HG03571 (cell line): ENCODE data around the gene MCL1.
"Not testable (repeated sequence)": the region's sequence is repeated elsewhere in the genome, so short reads cannot be mapped to it uniquely, and the experiment has no call there.

Source experiments
- ATAC-seq: cut with Tn5 transposase; IDR thresholded peaks from one replicate; pipeline ENCODE4 v1.9.1; 2021; ENCODE audit not compliant: unreplicated experiment

Gene MCL1

GRCh38 chr1:150603711-150604110, 24.3 kb upstream of the MCL1 start:
- ATAC-seq, result no peak

GRCh38 chr1:150602372-150602771, 23.0 kb upstream of the MCL1 start:
- not testable (repeated sequence) for ATAC-seq

DNA sequence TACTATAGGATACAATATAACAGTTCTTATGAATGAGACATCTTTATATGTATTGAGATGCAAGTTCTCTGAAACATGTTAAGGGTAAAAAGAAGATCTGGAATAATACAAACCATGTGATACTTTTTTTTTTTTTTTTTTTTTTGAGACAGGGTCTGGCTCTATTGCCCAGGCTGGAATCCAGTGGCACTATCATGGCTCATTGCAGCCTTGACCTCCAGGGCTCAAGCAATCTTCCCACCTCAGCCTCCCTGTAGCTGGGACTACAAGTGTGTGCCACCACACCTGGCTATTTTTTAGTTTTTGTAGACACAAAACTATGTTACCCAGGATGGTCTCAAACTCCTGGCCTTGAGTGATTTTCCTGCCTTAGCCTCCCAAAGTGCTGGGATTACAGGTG, 22.1 kb upstream of the MCL1 start:
- ATAC-seq, result no peak

GRCh38 chr1:150598346-150598745, 18.9 kb upstream of the MCL1 start:
- not testable (repeated sequence) for ATAC-seq

GRCh38 chr1:150596976-150597375, 17.6 kb upstream of the MCL1 start:
- ATAC-seq, result no peak

- ATAC-seq, result no peak
Measured at GRCh38 chr1:150596095-150596892, 16.9 kb upstream of the MCL1 start.

- no peak for ATAC-seq
Measured at GRCh38 chr1:150582371-150582770, 3.0 kb upstream of the MCL1 start.

GRCh38 chr1:150581962-150582361, 2.6 kb upstream of the MCL1 start:
- not testable (repeated sequence) for ATAC-seq

GRCh38 chr1:150581437-150581836, 2.0 kb upstream of the MCL1 start:
- ATAC-seq, result not testable (repeated sequence)

- not testable (repeated sequence) for ATAC-seq
Measured at GRCh38 chr1:150580966-150581365, 1.6 kb upstream of the MCL1 start.

DNA sequence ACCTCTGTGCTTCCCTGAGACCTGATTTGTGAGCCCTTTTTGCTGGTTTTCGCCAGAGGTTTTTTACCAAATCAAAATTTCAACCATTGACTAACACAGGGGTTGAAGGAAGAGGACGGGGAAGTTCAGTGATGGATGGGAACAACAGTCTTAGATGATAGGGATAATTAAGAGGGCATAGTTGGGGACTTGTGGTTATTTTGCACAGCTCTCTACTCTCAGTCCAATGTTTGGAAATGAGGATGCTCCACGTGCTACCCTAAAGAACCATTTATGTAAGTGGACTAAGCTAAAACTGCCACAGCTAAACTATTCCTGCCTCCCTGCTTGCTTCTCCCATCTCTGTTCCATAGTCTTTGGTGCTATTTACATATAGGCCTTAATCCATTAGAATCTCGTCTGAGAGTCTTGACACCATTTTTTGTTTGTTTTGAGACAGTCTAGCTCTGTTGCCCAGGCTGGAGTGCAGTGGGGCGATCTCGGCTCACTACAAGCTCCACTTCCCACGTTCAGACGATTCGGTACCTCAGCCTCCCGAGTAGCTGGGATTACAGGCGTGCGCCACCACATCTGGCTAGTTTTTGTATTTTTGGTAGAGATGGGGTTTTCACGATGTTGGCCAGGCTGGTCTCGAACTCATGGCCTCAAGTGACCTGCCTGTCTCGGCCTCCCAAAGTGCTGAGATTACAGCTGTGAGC, 684 bp upstream of the MCL1 start:
- peak; percentile 4 for ATAC-seq

DNA sequence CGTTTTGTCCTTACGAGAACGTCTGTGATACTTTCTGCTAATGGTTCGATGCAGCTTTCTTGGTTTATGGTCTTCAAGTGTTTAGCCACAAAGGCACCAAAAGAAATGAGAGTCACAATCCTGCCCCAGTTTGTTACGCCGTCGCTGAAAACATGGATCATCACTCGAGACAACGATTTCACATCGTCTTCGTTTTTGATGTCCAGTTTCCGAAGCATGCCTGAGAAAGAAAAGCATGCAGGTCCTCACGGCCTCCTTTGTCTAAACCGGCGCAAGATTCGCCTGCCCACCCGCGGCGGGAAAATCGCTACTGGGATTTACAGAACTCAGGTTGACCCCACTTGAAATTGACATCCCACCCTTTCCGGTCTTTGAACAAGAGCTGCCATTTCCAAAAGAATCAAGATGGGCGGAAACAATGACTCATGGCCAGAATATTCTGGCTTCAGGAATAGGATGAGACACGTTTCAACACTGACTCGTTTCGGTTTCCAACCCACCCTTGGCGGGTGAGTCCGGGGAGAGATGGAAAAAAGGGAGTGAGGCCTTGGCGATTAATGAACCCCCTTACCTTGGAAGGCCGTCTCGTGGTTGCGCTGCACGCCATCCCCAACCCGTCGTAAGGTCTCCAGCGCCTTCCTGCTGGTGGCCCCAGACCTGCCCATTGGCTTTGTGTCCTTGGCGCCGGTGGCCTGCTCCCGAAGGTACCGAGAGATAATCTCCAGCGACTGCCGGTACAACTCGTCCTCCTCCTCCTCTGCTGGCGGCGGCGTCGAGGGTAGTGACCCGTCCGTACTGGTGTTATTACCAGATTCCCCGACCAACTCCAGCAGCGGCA, 919 bp downstream of the MCL1 start:
- ATAC-seq, result no peak

DNA sequence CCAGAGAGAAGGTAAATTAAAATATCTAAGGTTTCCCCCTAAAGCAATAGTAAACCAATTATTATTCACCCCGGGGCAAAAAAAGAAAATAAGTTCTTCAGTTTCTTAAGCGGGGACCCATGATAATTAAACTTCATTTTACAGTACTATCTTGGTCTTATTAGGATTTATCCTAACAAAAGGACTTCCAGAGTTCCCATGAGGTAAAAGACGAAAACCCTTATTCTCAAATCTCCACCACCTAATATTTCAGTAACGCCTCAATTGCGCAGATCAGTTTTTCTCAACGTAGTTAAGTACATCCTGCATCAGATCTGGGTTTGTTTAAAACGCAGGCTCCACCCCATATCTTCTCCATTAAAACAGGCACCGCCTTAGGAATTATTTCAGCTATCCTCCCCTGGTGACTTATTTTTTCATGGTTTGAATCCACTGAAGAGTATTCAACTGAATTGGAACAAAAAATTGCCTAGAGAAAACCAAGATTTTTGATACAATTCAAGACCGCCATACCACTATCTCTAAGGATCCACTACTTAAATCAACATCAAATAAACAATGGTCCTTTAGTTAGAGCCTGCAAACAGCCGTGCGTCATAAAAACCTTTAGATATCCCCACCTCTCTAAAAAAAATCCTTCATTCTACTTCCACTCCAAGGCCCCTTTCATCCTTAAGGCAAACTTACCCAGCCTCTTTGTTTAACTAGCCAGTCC, 1.7 kb downstream of the MCL1 start:
- no peak for ATAC-seq

- ATAC-seq, result no peak
Measured at GRCh38 chr1:150576794-150577556, 2.4 kb downstream of the MCL1 start.

GRCh38 chr1:150576367-150576711, 3.1 kb downstream of the MCL1 start:
- ATAC-seq, result no peak

DNA sequence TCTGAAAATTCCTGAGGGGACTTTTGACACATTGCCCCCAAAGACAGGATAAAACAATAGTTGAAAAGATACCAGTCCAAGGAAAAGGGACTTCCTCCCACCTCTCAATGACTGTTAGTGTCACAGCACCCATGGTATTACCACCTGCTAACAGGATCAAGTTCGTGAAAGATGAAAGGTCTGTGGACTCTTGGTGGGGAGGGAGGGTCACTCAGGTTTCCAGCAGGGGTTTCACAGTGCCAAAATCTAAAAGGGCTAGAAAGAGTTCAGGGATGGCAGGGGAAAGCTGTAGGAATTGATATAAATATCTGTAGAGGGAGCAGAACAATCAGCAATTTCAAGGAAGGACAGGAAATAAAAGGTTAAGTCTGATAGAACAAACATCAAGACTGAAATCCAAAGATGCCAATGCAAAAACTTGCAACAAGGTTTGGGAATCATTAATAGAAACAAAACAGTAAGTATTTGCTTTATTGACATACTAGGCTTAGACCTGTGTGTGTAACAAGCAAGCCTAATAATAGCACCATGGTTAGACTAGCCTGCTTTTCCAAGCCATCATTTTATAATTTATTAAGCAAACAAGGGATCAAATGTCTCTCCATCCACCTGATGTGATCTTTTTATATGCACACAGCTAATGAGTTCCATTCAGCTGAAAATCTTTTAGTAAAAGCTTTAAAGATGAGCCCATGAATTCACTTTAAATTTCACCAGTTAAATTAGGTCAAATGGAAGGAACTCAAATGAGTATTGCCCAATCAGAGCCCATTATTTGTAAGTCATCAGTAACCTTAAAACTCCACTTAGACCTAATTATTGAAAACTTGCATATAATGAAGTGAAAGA, 3.7 kb downstream of the MCL1 start:
- no peak for ATAC-seq

- no peak for ATAC-seq
Measured at GRCh38 chr1:150575072-150575489, 4.3 kb downstream of the MCL1 start.

DNA sequence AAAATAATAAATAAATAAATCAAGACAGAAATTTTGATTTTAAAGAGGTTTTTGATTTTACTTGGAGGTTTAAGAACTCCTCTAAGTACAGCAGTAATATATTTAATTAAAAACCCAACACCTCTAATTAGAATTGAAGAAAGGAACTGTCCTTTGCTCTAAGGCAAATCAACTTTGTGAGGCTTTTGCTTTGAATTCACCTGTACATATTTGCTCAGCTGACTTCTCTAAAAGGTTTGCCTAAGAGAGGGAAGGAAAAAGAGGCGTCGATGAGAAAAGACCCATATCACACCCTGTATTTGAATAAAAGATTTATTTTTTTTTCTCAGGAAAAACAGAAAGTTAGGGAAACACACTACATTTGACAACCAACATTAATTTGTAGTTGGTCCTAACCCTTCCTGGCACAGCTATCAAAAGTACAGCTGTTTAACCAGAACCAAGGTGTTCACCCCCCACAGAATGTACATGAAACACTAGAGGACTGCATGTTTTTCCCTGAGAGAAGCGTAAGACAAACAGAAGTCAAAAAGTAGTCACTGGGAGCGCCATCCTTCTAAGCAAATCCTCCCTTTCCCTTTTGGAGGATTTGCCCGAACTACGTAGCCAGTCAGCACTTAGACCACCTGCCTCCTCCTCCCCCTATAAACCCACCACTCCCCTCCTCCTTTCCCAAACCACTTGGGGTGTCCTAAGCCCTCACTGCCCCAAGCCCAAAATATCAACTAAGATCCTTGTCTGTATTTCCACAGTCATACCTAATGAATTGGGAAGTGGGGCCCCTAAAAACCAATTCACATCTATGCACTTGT, 4.9 kb downstream of the MCL1 start:
- no peak for ATAC-seq
